ENCODE data around the gene BNIP3.

DNA sequence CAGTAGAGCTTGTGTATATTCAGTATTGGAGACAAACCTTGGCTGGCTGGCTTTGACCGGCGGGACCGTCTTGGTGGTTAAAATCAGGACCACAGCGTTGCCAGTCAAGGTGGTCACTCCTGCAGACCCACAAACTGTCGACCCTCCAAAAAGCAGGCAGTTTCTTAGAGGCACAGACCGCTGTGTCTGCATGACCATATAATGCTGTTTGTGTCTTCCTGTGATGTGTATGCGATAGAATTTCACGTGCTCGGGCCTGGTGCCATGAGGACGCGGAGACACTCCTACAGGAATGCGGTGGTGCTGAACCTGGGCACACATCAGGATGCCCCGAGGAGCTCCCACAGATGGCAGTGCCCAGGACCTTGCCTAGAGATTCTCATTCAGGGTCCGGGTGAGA is 34.8 kb downstream of the BNIP3 start:
- TF ChIP-seq, protein P1, sequence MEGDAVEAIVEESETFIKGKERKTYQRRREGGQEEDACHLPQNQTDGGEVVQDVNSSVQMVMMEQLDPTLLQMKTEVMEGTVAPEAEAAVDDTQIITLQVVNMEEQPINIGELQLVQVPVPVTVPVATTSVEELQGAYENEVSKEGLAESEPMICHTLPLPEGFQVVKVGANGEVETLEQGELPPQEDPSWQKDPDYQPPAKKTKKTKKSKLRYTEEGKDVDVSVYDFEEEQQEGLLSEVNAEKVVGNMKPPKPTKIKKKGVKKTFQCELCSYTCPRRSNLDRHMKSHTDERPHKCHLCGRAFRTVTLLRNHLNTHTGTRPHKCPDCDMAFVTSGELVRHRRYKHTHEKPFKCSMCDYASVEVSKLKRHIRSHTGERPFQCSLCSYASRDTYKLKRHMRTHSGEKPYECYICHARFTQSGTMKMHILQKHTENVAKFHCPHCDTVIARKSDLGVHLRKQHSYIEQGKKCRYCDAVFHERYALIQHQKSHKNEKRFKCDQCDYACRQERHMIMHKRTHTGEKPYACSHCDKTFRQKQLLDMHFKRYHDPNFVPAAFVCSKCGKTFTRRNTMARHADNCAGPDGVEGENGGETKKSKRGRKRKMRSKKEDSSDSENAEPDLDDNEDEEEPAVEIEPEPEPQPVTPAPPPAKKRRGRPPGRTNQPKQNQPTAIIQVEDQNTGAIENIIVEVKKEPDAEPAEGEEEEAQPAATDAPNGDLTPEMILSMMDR (IDR thresholded peaks at IDR 0.05): no peak
- no peak for TF ChIP-seq ZFX (IDR thresholded peaks at IDR 0.05; ENCODE audit: borderline replicate concordance)
